GM21515 (cell line): Measurements from ENCODE around the gene DOK7.

Source experiments
- ATAC-seq: cut with Tn5 transposase; IDR thresholded peaks from one replicate; pipeline ENCODE4 v1.9.1; 2021; ENCODE audit not compliant: unreplicated experiment

The DOK7 gene

GRCh38 chr4:3486541-3487540, 23.7 kb downstream of the DOK7 start:
- ATAC-seq = no peak

GRCh38 chr4:3487861-3488260, 24.8 kb downstream of the DOK7 start:
- ATAC-seq = no peak

DNA sequence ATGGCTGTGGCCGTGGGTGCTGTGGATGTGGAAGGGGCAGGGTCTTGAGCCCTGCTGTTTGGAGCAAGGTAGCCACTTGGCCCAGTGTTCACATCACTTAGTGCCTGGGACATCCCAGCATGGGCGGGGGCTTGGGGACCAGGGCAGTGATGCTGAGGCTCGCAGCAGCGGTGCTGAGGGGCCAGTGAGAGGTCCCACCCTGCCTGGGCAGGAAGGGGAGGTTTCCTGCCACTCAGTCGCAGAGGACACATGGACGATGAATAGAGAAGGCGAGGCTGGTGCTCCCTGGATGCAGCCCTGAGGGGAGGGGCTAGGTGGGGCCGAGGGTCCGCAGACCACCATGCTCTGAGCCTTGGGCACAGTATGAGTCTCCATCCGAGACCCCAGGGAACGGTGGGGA, 25.7 kb downstream of the DOK7 start:
- ATAC-seq = no peak

GRCh38 chr4:3489451-3489962, 26.4 kb downstream of the DOK7 start:
- ATAC-seq = no peak

DNA sequence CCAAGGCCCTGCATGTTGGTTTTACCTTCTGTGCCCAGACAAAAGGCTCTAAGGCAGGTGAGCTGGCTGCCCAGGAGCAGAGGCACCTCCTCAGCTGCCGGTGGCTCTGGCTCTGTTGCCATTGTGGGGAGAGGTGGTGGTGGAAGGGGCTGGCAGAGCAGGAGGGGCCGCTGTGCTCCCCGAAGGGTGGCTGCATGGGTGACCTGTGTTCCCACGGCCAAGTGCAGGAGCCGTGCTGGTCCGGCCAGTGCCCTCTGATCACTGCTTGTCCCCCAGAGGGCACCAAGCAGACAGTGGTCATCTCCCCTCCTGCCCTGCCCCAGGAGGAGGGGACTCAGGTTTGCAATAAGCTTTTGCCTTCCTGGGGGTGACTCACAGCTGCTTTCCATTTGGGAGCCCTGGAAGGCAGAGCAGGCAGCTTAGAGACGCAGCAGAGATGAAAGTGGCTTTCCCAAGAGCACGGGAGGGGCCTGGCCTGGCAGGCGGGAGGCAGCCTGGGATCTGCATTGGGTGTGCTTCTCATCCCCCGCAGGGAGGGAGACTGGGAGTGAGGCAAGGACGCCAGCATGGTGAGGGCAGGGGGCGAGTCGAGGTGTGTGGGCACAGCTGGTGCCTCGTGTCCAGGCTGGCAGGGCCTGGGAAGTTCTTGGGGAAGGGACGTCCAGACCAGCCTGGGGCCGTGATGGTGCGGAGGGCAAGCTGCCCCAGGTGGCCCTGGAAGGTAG, 28.7 kb downstream of the DOK7 start:
- no peak for ATAC-seq

DNA sequence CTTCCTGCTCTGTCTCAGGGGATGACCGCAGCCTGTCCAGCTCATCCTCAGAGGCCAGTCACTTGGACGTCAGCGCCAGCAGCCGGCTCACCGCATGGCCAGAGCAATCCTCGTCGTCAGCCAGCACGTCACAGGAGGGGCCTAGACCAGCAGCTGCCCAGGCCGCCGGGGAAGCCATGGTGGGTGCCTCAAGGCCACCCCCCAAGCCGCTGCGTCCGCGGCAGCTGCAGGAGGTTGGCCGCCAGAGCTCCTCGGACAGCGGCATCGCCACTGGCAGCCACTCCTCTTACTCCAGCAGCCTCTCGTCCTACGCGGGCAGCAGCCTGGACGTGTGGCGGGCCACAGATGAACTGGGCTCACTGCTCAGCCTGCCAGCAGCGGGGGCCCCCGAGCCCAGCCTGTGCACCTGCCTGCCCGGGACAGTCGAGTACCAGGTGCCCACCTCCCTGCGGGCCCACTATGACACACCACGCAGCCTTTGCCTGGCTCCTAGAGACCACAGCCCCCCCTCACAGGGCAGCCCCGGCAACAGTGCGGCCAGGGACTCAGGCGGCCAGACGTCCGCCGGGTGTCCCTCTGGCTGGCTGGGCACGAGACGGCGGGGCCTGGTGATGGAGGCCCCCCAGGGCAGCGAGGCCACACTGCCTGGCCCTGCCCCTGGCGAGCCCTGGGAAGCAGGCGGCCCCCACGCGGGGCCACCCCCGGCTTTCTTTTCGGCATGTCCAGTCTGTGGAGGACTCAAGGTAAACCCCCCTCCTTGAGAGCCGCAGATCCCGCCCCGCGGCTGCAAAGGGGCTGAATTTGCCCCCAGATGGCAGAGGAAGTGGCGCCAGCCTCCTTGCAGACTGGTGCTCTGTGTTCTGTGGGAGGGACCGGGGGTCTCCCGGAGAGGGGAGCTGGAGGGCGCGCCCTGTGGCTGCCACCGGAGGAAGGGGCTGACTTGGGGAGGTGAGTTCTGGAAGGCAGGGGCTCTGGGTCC, 29.9 kb downstream of the DOK7 start:
- ATAC-seq = no peak

- ATAC-seq = no peak
Measured at GRCh38 chr4:3493720-3494461, 30.8 kb downstream of the DOK7 start.

DNA sequence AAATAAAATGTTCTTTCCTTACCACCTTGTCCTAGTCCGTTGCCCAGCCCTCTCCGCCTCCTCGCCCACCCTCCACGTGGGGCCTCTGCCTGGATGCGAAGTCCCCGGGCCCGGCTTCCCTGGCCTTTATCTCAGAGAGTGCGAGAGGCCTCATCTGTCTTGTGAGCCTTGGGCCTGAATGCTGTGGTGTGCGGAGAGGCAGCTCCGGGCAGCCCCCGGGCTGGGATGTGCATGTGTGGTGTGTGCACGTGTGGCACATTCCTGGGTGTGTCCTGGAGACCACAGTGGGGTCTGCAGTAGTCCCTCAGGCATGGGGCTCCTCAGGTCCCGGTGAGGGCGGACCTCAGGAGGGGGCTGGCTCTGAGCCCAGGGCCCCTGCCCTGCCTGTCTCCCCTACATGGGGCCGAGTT, 31.4 kb downstream of the DOK7 start:
- no peak for ATAC-seq

DNA sequence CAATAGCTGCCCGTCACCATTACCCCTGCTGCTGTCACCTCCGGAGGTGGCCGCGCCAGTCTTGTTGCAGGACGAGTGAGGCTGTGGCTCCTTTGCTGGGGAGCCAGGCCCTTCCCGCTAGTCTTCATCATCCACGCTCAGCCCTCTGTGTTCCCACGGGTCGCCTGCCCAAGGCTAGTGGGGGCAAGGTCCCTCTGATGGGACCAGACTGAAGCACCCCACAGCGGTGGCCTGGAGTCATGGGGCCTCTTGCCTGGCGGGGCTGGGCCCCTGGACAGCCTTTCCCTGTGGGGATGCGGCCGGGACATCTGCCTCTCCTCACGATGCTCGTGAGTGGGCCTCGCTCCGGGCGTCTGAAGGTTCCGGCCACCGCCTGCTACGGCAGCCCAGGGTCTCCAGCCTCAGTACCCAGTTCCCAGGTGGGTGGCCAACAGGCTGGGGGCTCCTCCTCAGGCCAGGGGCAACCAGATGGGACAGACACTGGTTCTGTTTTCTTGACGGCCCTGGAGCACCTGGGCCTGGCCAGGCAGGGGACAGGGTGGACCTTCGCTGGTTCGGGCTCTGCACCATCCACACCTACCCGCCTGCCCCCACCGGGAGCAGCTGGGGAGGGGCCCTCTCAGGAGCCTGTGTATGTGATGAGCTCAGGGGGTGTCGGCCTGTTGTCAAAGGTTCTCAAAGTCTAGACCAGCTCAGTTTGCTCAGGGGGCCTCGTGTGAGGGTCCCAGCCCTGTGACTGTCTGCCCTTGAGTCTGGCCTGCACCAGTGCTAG, 32.3 kb downstream of the DOK7 start:
- no peak for ATAC-seq

DNA sequence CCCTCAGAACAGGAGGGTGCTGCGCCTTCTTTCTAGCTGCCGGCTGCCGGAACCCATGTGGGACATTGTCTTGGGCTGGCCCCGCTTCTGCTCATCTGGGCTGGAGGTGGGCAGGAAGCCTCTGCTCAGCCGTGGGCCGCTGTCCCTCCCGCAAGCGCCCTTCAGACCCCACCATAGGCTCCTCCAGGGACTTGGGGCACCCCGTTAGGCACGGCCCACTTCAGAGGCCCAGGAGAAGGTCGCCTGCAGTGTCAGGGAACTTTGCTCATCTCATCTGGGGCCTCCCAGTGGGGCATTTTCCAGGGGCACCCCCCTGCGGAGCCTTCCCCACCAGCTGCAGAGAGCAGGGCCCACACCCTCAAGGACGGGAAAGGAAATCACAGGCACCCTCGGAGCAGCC, 32.9 kb downstream of the DOK7 start:
- ATAC-seq = no peak

DNA sequence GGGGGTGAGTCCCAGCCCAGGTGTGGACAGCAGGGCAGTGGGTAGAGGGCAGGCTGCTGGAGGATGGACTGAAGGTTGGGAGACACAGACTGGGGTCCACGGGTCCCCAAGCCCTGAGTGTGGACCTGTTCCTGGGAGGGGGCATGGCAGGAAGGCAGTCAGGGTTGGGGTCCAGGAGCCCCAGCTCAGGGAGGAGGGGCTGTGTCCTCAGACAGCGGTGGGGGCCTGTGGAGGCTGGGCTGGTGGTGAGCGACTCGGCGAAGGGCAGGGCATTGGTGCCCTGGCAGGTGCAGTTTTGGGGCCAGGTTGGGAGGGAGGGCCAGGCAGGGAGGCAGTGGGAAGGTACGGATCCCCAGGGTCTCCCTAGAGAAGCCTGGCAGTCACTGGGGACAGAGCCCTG, 34.0 kb downstream of the DOK7 start:
- ATAC-seq = no peak

GRCh38 chr4:3497523-3498389, 34.6 kb downstream of the DOK7 start:
- no peak for ATAC-seq

DNA sequence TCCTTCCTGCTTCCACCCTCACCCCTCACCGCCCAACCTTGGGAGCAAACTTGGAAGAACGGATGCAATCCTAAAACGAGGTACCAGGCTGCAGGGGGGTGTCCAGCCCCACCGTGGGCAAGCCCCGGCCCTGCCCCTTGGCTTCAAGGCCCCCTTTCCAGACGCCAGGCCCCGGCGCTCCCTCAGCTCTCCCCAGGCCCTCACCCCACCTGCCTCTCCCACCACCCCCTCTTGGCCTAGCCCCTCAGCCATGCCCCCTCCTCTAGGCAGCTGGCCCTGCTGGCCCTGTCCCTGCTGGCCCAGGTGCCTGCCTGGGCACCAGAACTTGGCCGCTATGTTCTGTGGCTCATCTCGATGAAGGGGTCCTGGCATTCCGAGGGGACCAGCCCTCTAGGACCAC, 35.3 kb downstream of the DOK7 start:
- no peak for ATAC-seq

GRCh38 chr4:3498901-3499510, 35.9 kb downstream of the DOK7 start:
- ATAC-seq = no peak

DNA sequence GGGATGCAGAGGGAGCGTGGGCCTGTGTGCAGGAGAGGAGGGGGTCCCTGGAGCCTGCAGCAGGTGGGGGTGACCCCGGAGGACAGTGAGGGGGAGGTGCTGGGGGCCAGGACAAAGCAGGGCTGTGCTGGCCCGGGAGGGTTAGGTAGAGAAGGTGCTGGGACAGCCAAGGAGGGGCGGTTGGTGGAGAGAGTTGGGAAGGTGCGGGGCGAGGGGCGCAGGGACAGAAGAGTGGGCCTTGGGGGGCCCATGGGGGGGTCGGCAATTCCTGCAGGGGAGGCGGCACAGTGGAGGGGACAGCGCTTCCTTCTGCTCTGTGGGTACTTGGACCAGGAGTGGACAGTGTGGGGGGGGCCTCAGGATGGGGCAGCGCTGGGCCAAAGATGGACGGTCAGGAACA, 36.6 kb downstream of the DOK7 start:
- ATAC-seq = no peak

DNA sequence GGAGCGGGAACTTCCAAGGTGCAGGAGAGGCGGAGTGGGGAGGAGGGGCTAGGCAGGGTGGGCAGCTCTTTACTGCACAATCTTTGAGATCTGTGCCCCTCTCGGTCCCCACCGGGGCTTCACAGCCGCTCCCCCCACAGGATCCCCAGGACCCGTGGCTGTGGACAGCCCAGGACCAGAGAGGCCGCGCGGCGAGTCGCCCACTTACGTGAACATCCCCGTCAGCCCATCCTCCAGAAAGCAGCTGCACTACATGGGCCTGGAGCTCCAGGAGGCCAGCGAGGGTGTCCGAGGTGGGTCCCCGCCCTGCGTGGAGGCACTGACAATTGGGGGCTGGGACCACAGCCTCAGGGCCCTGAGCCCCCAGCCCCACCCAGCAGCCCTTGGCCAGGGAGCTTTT, 37.0 kb downstream of the DOK7 start:
- ATAC-seq = no peak

- no peak for ATAC-seq
Measured at GRCh38 chr4:3500634-3501101, 37.6 kb downstream of the DOK7 start.
